ENCODE data around the gene MYD88. TPM values are rescaled to one million over a fixed set of nuclear protein-coding genes. Genes with fewer than 3 reads are reported as not detected.

The MYD88 gene
- total RNA-seq, 1 experiment from 2014 or later, result 14.8 TPM

- H3K4me3 ChIP-seq (replicated peaks in 1 of 2; ENCODE audit: low read depth in 1 of 2, low read length in 2 of 2), result no peak overlapping the region
- no peak overlapping the region for H3K9ac ChIP-seq (ENCODE audit: low read length)
- H3K9me2 ChIP-seq (ENCODE audit: insufficient read depth), result no peaks in the 10 kb centered on the region
- DNase-seq (ENCODE audit: low read depth, low spot score) (no peak), ATAC-seq (no peak)
- no peak overlapping the region for H3K4me2 ChIP-seq (ENCODE audit: low read length)
- no peak overlapping the region for H3K27ac ChIP-seq (ENCODE audit: low read depth, low read length)
- peaks cover 5 to 11% of the 10 kb centered on the region in 2 experiments; a peak in 3 of 4 replicates for H3K4me1 ChIP-seq (ENCODE audit: control insufficient read depth in 1 of 2, insufficient read depth in 2 of 2, low read length in 2 of 2)
- H4K20me1 ChIP-seq (ENCODE audit: insufficient read depth), result no peaks in the 10 kb centered on the region
- CTCF ChIA-PET, result interaction anchor here (0.9 to 2.5 kb wide), 3 partner anchors 163 to 361 kb away, joined by 3 to 7 read pairs (median 3); partner anchors contain the start of gene SLC22A14
- H2AFZ ChIP-seq (ENCODE audit: low read depth, low read length, poor library complexity, severe bottlenecking), result no peak overlapping the region
- no peaks in the 10 kb centered on the region for H3K27me3 ChIP-seq (ENCODE audit: insufficient read depth, low read length)
- BruUV-seq (replicated peaks), result TSS peak; percentile 27
- POLR2A ChIA-PET, result no interaction called here
- intact Hi-C loops (cut with micrococcal nuclease), result loop anchor here (1.0 to 10.0 kb wide), 6 partner anchors 129 to 724 kb away; partner anchors contain the start of gene XYLB
- H3K79me2 ChIP-seq (ENCODE audit: insufficient read depth, low read length), result no peaks in the 10 kb centered on the region
- RAD21 ChIA-PET (ENCODE audit: low non-redundant PET in 1 of 2, low total read pairs in 2 of 2, uncharacterized antibody in 2 of 2, unreplicated experiment in 2 of 2), result no interaction called here
- TF ChIP-seq RAD21 (IDR thresholded peaks at IDR 0.05; ENCODE audit: low read depth) (no peak), ELF1 (IDR thresholded peaks at IDR 0.05; ENCODE audit: borderline replicate concordance, low read depth) (no peak), FOSL1 (IDR thresholded peaks at IDR 0.05; ENCODE audit: low read depth) (no peak), POLR2AphosphoS5 (IDR thresholded peaks at IDR 0.05; ENCODE audit: low read depth, low read length) (no peak), REST (IDR thresholded peaks at IDR 0.05; ENCODE audit: low read depth) (no peak), ZNF274 (IDR thresholded peaks at IDR 0.05; ENCODE audit: low read depth, low read length) (no peak), JUND (IDR thresholded peaks at IDR 0.05) (no peak), ZBTB33 (IDR thresholded peaks at IDR 0.05; ENCODE audit: extremely low read depth, insufficient replicate concordance, low read length) (no peak), CBX3 (IDR thresholded peaks at IDR 0.05; ENCODE audit: low read depth) (no peak), MAX (IDR thresholded peaks at IDR 0.05) (no peak), ATF3 (IDR thresholded peaks at IDR 0.05) (no peak), SIN3A (IDR thresholded peaks at IDR 0.05; ENCODE audit: low read depth) (no peak)
- H3K36me3 ChIP-seq (ENCODE audit: control insufficient read depth in 1 of 2, insufficient read depth in 2 of 2, low read length in 2 of 2), result peaks cover 0 to 6% of the 10 kb centered on the region in 2 experiments; a peak in 3 of 4 replicates
- H3K9me3 ChIP-seq (ENCODE audit: control insufficient read depth in 1 of 2, insufficient read depth in 1 of 2, low read depth in 1 of 2, low read length in 2 of 2), result no peaks in the 10 kb centered on the region
These were observed 19.8 kb upstream of the MYD88 start for GRCh38 chr3:38118421-38119247.
